H1 (cell line): ENCODE results near the gene ZFAND3. TPM values are rescaled to one million over a fixed set of nuclear protein-coding genes. Genes with fewer than 3 reads are reported as not detected.

Source experiments
- ASH2L ChIP-seq: fragments of 200-600, 300-600 bp; sonication (generic); IDR thresholded peaks from one replicate; pipeline ENCODE4 v1.7.1; 2017; ENCODE audit warnings: low read length
- CEBPB ChIP-seq: IDR thresholded peaks from 2 replicates; pipeline ENCODE4 v1.6.1; 2012; ENCODE audit warnings: low read depth, low read length
- SP4 ChIP-seq: IDR thresholded peaks from 2 replicates; pipeline ENCODE4 v1.6.1; 2012; ENCODE audit warnings: low read length, inconsistent platforms
- polyA plus RNA-seq, 7 experiments: library from polyadenylated mRNA; depleted of rRNA in 3 of 7; stranded (reverse) in 5 of 7; unstranded in 2 of 7; fragments of >200 nt in 5 of 7; fragments of 200-250 nt in 2 of 7; gene quantifications; 1 replicate in 5 of 7; 2 replicates in 1 of 7; 4 replicates in 1 of 7; pipeline versions ENCODE4 v1.2.1 to v1.2.3, GENCODE V29; 2011 to 2013; ENCODE audit warnings: missing spikeins in 2 of 7, mixed read lengths in 2 of 7
- total RNA-seq: library from RNA; stranded (reverse); fragmentation: NEBNext Ultra II Directional; extraction: Animal tissue kit (Norgen Biotek cat#: 25700); gene quantifications from 2 replicates; pipeline ENCODE4 v1.2.1, GENCODE V29; 2021

Gene ZFAND3
- total and polyA plus RNA-seq, 2 of the 8 experiments (the other 6 are each of a cell fraction or from before 2014, with no cell fraction given) = 13.0 to 51.3 TPM

DNA sequence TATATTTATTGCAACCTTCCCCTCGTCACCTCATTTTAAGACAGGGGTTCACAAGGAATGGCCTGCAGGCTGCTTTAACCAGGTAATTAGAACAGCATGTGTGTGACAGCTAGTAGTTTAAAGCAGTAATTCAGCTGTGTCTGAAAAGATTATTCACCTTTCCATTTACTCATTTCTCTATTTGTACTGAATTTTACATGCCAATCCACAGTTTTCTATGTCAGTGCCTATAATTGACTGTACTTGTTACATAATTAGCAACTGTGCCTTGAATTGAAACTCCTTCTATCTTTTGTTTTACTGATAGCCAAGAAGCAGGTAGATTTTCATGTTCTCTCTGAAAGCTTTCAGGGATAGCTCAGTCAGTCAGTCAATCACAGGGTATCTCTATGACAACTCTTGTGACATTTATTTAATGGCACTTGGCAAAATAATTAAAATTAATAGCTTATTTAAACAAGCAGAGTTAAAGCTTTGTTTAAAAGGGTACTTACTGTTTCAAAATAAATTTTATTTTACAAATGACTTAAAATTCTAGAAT is 214.0 kb downstream of the ZFAND3 start (continued):
- TF ChIP-seq SP4 (no peak), CEBPB (no peak), ASH2L (no peak)
